ENCODE data around the gene MBD3L3.
"Not testable (repeated sequence)": the region's sequence is repeated elsewhere in the genome, so short reads cannot be mapped to it uniquely, and the experiment has no call there.

DNA sequence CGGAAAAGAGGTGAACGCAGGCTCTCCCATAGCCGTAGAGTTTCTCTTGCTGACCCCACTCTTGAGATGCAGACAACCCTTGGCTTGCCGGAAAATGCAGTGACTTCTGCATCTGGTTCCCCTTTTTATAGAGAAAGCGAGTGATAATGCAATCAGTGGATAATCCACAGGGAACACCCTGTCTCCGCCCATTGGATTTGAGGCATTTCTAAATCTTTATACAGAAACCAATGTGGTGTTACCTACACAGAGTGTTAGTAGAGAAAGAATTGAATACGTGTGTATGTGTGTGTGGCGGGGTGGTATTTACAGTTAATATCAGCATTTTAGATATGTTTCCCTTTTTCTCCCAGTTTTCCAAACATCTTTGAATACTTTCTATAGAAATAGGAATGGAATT is at the start of gene MBD3L3:
- TF ChIP-seq, protein P1, sequence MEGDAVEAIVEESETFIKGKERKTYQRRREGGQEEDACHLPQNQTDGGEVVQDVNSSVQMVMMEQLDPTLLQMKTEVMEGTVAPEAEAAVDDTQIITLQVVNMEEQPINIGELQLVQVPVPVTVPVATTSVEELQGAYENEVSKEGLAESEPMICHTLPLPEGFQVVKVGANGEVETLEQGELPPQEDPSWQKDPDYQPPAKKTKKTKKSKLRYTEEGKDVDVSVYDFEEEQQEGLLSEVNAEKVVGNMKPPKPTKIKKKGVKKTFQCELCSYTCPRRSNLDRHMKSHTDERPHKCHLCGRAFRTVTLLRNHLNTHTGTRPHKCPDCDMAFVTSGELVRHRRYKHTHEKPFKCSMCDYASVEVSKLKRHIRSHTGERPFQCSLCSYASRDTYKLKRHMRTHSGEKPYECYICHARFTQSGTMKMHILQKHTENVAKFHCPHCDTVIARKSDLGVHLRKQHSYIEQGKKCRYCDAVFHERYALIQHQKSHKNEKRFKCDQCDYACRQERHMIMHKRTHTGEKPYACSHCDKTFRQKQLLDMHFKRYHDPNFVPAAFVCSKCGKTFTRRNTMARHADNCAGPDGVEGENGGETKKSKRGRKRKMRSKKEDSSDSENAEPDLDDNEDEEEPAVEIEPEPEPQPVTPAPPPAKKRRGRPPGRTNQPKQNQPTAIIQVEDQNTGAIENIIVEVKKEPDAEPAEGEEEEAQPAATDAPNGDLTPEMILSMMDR (IDR thresholded peaks at IDR 0.05): not testable (repeated sequence)
- not testable (repeated sequence) for TF ChIP-seq POLR2A (IDR thresholded peaks at IDR 0.05)
